OCI-LY1 (cell line): ENCODE measurements around the gene FAM89A.

Experiments
- H2AFZ ChIP-seq: fragments of 200-600 bp; sonication (generic), shearing (Covaris generic); 2 replicates; pipeline ENCODE4 v1.6.0; 2014; ENCODE audit warnings: antibody characterized with exemption, mild to moderate bottlenecking, low read length
- H3F3A ChIP-seq: fragments of 200-600 bp; sonication (generic), shearing (Covaris generic); 2 replicates; pipeline ENCODE4 v1.6.0; 2014; ENCODE audit warnings: mild to moderate bottlenecking, antibody characterized with exemption, low read length, moderate library complexity; ENCODE audit not compliant: insufficient read depth
- H3K27ac ChIP-seq: fragments of 200-600 bp; sonication (generic); 2 replicates; pipeline ENCODE4 v1.5.1; 2014; ENCODE audit warnings: low read length, mixed run types, mild to moderate bottlenecking, low read depth; ENCODE audit not compliant: poor library complexity, severe bottlenecking
- H3K27me3 ChIP-seq: fragments of 200-600 bp; sonication (generic); 2 replicates; pipeline ENCODE4 v1.6.0; 2014; ENCODE audit warnings: antibody characterized with exemption, mild to moderate bottlenecking, low read length, moderate library complexity; ENCODE audit not compliant: insufficient read depth
- H3K36me3 ChIP-seq: fragments of 200-600 bp; sonication (generic); 2 replicates; pipeline ENCODE4 v1.6.1; 2014; ENCODE audit warnings: mild to moderate bottlenecking, antibody characterized with exemption, low read length, moderate library complexity, mixed read lengths; ENCODE audit not compliant: insufficient read depth
- H3K4me1 ChIP-seq: fragments of 200-600 bp; sonication (generic); 2 replicates; pipeline ENCODE4 v1.5.1; 2014; ENCODE audit warnings: mild to moderate bottlenecking, low read length, moderate library complexity; ENCODE audit not compliant: insufficient read depth, severe bottlenecking
- H3K4me2 ChIP-seq: fragments of 200-600 bp; sonication (generic), shearing (Covaris generic); 2 replicates; pipeline ENCODE4 v1.6.1; 2014; ENCODE audit warnings: low read length
- H3K4me3 ChIP-seq: fragments of 200-600 bp; sonication (generic); 2 replicates; pipeline ENCODE4 v1.5.1; 2014; ENCODE audit warnings: low read length, low read depth, mild to moderate bottlenecking, mixed read lengths; ENCODE audit not compliant: poor library complexity, severe bottlenecking
- H3K79me2 ChIP-seq: fragments of 200-600 bp; shearing (Covaris generic); 2 replicates; pipeline ENCODE4 v1.6.1; 2016; ENCODE audit warnings: mixed run types, low read length, mixed read lengths; ENCODE audit not compliant: insufficient read depth
- H3K9ac ChIP-seq: fragments of 200-600 bp; sonication (generic), shearing (Covaris generic); 2 replicates; pipeline ENCODE4 v1.6.1; 2014; ENCODE audit warnings: mild to moderate bottlenecking, low read length, mixed read lengths
- H3K9me2 ChIP-seq: fragments of 200-600 bp; sonication (generic), shearing (Covaris generic); 2 replicates; pipeline ENCODE4 v1.6.1; 2014; ENCODE audit warnings: low read depth, mild to moderate bottlenecking, low read length, mixed read lengths
- H3K9me3 ChIP-seq: fragments of 200-600 bp; shearing (Covaris generic); 2 replicates; pipeline ENCODE4 v1.6.1; 2014; ENCODE audit warnings: low read length, mixed read lengths
- H4K20me1 ChIP-seq: fragments of 200-600 bp; sonication (generic), shearing (Covaris generic); 2 replicates; pipeline ENCODE4 v1.6.0; 2016; ENCODE audit warnings: mild to moderate bottlenecking, low read length; ENCODE audit not compliant: insufficient read depth
- EZH2 ChIP-seq: fragments of 200-600 bp; sonication (generic), shearing (Covaris generic); IDR thresholded peaks from 2 replicates; pipeline ENCODE4 v1.8.0; 2017; ENCODE audit warnings: borderline replicate concordance, mixed run types, mild to moderate bottlenecking, antibody characterized with exemption, low read length, moderate library complexity, mixed read lengths
- TF ChIP-seq, protein P1 (sequence below): fragments of 200-600 bp; sonication (generic), shearing (Covaris generic); IDR thresholded peaks from 2 replicates; pipeline ENCODE4 v1.5.1; 2017; ENCODE audit warnings: mild to moderate bottlenecking, antibody characterized with exemption, low read length, moderate library complexity, mixed read lengths

The FAM89A gene

GRCh38 chr1:231072041-231072440 is 32.0 kb upstream of the FAM89A start:
- Histone ChIP-seq H3K4me2 (no peak overlapping the region), H3K4me3 (no peak overlapping the region)

DNA sequence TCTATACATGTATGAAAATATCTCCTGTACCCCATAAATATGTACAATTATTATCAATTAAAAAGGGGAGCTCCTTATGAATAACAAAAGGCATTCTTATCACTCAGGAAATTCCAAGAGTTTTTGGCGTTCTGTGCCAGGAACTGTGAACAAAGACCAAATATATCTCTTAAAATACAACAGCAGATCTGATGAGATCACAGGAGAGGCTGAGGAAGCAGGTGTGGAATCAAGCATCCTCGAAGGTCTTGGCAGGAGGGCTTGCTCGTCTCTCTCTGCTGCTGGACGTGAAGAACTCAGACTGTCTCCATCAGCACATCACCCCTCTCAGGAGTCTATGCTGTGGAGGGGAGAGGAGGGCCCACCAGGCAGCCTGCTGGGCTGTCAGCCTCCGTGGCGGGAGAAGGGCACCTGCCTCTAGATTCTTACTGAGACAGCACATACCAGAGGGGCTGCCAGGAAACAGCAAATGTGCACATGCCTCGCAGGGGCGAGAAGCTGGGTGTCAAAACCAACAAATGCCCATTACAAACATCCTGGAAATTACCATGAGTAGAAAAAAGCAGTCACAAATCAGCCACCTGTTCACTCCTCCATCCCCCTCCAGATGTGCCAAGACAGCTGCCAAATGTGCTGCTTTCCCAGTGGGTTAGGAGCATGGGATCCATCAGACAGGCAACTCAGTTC is 30.8 kb upstream of the FAM89A start:
- Histone ChIP-seq H3K9me3 (no peaks in the 10 kb centered on the region), H3K4me1 (no peaks in the 10 kb centered on the region), H3K27ac (no peak overlapping the region), H3K27me3 (no peaks in the 10 kb centered on the region), H3K79me2 (no peaks in the 10 kb centered on the region), H2AFZ (no peak overlapping the region), H3K4me2 (no peak overlapping the region), H3K9me2 (no peaks in the 10 kb centered on the region), H3K36me3 (no peaks in the 10 kb centered on the region), H3K4me3 (no peak overlapping the region), H3K9ac (no peak overlapping the region), H4K20me1 (no peaks in the 10 kb centered on the region), H3F3A (no peaks in the 10 kb centered on the region)
- TF ChIP-seq EZH2, result no peak
- TF ChIP-seq, protein P1, sequence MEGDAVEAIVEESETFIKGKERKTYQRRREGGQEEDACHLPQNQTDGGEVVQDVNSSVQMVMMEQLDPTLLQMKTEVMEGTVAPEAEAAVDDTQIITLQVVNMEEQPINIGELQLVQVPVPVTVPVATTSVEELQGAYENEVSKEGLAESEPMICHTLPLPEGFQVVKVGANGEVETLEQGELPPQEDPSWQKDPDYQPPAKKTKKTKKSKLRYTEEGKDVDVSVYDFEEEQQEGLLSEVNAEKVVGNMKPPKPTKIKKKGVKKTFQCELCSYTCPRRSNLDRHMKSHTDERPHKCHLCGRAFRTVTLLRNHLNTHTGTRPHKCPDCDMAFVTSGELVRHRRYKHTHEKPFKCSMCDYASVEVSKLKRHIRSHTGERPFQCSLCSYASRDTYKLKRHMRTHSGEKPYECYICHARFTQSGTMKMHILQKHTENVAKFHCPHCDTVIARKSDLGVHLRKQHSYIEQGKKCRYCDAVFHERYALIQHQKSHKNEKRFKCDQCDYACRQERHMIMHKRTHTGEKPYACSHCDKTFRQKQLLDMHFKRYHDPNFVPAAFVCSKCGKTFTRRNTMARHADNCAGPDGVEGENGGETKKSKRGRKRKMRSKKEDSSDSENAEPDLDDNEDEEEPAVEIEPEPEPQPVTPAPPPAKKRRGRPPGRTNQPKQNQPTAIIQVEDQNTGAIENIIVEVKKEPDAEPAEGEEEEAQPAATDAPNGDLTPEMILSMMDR, result no peak

More at GRCh38 chr1:231072041-231072440, 32.0 kb upstream of the FAM89A start:
- Histone ChIP-seq H2AFZ (no peak overlapping the region), H3K4me1 (no peaks in the 10 kb centered on the region), H3K79me2 (no peaks in the 10 kb centered on the region), H3K9me3 (no peaks in the 10 kb centered on the region), H4K20me1 (no peaks in the 10 kb centered on the region), H3K27ac (no peak overlapping the region), H3K9ac (no peak overlapping the region), H3K9me2 (no peaks in the 10 kb centered on the region), H3K36me3 (no peaks in the 10 kb centered on the region), H3K27me3 (no peaks in the 10 kb centered on the region; the same call in 1 of the 2 replicates), H3F3A (no peaks in the 10 kb centered on the region)
- TF ChIP-seq, protein P1, result no peak
- TF ChIP-seq EZH2, result no peak

DNA sequence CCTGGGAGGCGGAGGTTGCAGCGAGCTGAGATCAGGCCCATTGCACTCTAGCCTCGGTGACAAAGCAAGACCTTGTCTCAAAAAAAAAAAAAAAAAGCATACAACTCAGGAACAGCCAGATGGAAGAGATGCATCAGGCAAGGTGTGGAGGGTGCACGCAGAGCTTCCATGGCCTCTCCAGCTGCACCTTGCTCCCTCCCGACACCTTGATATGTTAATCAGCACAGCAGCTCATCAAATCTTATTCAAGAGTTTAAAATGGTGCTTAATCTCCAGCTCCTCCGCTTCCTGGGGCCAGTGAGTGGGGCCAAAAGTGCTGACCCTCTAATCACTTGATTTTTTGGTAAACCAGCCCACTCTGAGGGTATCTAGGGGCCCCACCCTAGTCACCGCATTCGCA is 29.3 kb upstream of the FAM89A start:
- no peak overlapping the region for H3K4me3 ChIP-seq
- H3K36me3 ChIP-seq, result no peaks in the 10 kb centered on the region
- no peaks in the 10 kb centered on the region for H3K4me1 ChIP-seq
- no peak overlapping the region for H3K9ac ChIP-seq
- no peak overlapping the region for H3K27ac ChIP-seq
- H4K20me1 ChIP-seq, result no peaks in the 10 kb centered on the region
- H3K79me2 ChIP-seq, result no peaks in the 10 kb centered on the region
- no peaks in the 10 kb centered on the region for H3K27me3 ChIP-seq
- H3K9me3 ChIP-seq, result no peaks in the 10 kb centered on the region
- no peak overlapping the region for H2AFZ ChIP-seq
- TF ChIP-seq, protein P1, result no peak
- H3K4me2 ChIP-seq, result no peak overlapping the region
- no peaks in the 10 kb centered on the region for H3K9me2 ChIP-seq
- no peaks in the 10 kb centered on the region for H3F3A ChIP-seq
